ENCODE data around the gene PLEKHG1. TPM values are rescaled to one million over a fixed set of nuclear protein-coding genes. Genes with fewer than 3 reads are reported as not detected.

PLEKHG1 gene
- total RNA-seq, 1 donor from 2014 or later: 3.3 TPM

GRCh38 chr6:150593119-150593518 is 6.6 kb upstream of the PLEKHG1 start:
- Mint-ChIP-seq H3K27me3 (ENCODE audit: unreplicated experiment) (peaks cover 48% of the 10 kb centered on the region), H3K4me1 (ENCODE audit: unreplicated experiment) (no peaks in the 10 kb centered on the region), H3K9me3 (ENCODE audit: unreplicated experiment) (no peaks in the 10 kb centered on the region), H3K36me3 (ENCODE audit: unreplicated experiment) (no peaks in the 10 kb centered on the region), H3K27ac (ENCODE audit: unreplicated experiment) (no peak overlapping the region), H3K4me3 (ENCODE audit: unreplicated experiment) (no peak overlapping the region)
- TF ChIP-seq CTCF (IDR thresholded peaks at IDR 0.05): no peak
- no peak for DNase-seq (ENCODE audit: extremely low spot score, unreplicated experiment)

GRCh38 chr6:150596439-150596838 is 3.2 kb upstream of the PLEKHG1 start:
- no peak for TF ChIP-seq CTCF (IDR thresholded peaks at IDR 0.05)
- no peak for DNase-seq (ENCODE audit: extremely low spot score, unreplicated experiment)
- no peaks in the 10 kb centered on the region for H3K9me3 Mint-ChIP-seq (ENCODE audit: unreplicated experiment)
- H3K27me3 Mint-ChIP-seq (ENCODE audit: unreplicated experiment): peaks cover 52% of the 10 kb centered on the region
- H3K4me1 Mint-ChIP-seq (ENCODE audit: unreplicated experiment): peaks cover 12% of the 10 kb centered on the region
- no peaks in the 10 kb centered on the region for H3K36me3 Mint-ChIP-seq (ENCODE audit: unreplicated experiment)
- H3K27ac Mint-ChIP-seq (ENCODE audit: unreplicated experiment): no peak overlapping the region
- no peak overlapping the region for H3K4me3 Mint-ChIP-seq (ENCODE audit: unreplicated experiment)

GRCh38 chr6:150598401-150598800 is 1.3 kb upstream of the PLEKHG1 start:
- no peak overlapping the region for H3K27ac Mint-ChIP-seq (ENCODE audit: unreplicated experiment)
- H3K4me3 Mint-ChIP-seq (ENCODE audit: unreplicated experiment): no peak overlapping the region
- peaks cover 12% of the 10 kb centered on the region for H3K4me1 Mint-ChIP-seq (ENCODE audit: unreplicated experiment)
- DNase-seq (ENCODE audit: extremely low spot score, unreplicated experiment): no peak
- peaks cover 50% of the 10 kb centered on the region for H3K27me3 Mint-ChIP-seq (ENCODE audit: unreplicated experiment)
- H3K9me3 Mint-ChIP-seq (ENCODE audit: unreplicated experiment): no peaks in the 10 kb centered on the region
- H3K36me3 Mint-ChIP-seq (ENCODE audit: unreplicated experiment): no peaks in the 10 kb centered on the region
- TF ChIP-seq CTCF (IDR thresholded peaks at IDR 0.05): no peak

GRCh38 chr6:150598858-150599198 is 857 bp upstream of the PLEKHG1 start:
- Mint-ChIP-seq H3K4me1 (ENCODE audit: unreplicated experiment) (peaks cover 12% of the 10 kb centered on the region), H3K27me3 (ENCODE audit: unreplicated experiment) (peaks cover 50% of the 10 kb centered on the region), H3K4me3 (ENCODE audit: unreplicated experiment) (peak overlapping the region; percentile 73), H3K9me3 (ENCODE audit: unreplicated experiment) (no peaks in the 10 kb centered on the region), H3K27ac (ENCODE audit: unreplicated experiment) (no peak overlapping the region), H3K36me3 (ENCODE audit: unreplicated experiment) (no peaks in the 10 kb centered on the region)
- TF ChIP-seq CTCF (IDR thresholded peaks at IDR 0.05): no peak
- DNase-seq (ENCODE audit: extremely low spot score, unreplicated experiment): no peak

GRCh38 chr6:150600010-150600300 is 270 bp downstream of the PLEKHG1 start:
- H3K27ac Mint-ChIP-seq (ENCODE audit: unreplicated experiment): no peak overlapping the region
- H3K36me3 Mint-ChIP-seq (ENCODE audit: unreplicated experiment): no peaks in the 10 kb centered on the region
- peaks cover 52% of the 10 kb centered on the region for H3K27me3 Mint-ChIP-seq (ENCODE audit: unreplicated experiment)
- H3K9me3 Mint-ChIP-seq (ENCODE audit: unreplicated experiment): no peaks in the 10 kb centered on the region
- DNase-seq (ENCODE audit: extremely low spot score, unreplicated experiment): no peak
- peaks cover 12% of the 10 kb centered on the region for H3K4me1 Mint-ChIP-seq (ENCODE audit: unreplicated experiment)
- no peak overlapping the region for H3K4me3 Mint-ChIP-seq (ENCODE audit: unreplicated experiment)
- no peak for TF ChIP-seq CTCF (IDR thresholded peaks at IDR 0.05)
